ENCODE measurements around the gene METTL16. TPM values are rescaled to one million over a fixed set of nuclear protein-coding genes. Genes with fewer than 3 reads are reported as not detected.

Gene METTL16
- total and polyA plus RNA-seq, 2 donors (not counting 1 experiment from before 2014, with no cell fraction given), result 19.2 to 56.5 TPM

- intact Hi-C loops (cut with micrococcal nuclease), result no loop called here
- Histone ChIP-seq H3K9ac (ENCODE audit: low read length) (no peak overlapping the region), H3K27ac (ENCODE audit: low read length in 2 of 2) (no peak overlapping the region), H3K36me3 (replicated peaks in 1 of 2; ENCODE audit: control extremely low read depth in 1 of 2, control insufficient read depth in 1 of 2, extremely low read depth in 1 of 2, insufficient read depth in 2 of 2, low read length in 1 of 2) (peaks cover 0 to 7% of the 10 kb centered on the region in 2 experiments), H3K4me3 (ENCODE audit: control extremely low read depth in 1 of 5, extremely low read depth in 1 of 5, insufficient read depth in 1 of 5, low read depth in 2 of 5, low read length in 4 of 5) (no peak overlapping the region), H3K4me1 (ENCODE audit: control insufficient read depth in 2 of 2, insufficient read depth in 2 of 2, low read length in 2 of 2) (no peaks in the 10 kb centered on the region), H3K27me3 (replicated peaks in 1 of 4; ENCODE audit: control extremely low read depth in 1 of 4, control insufficient read depth in 3 of 4, insufficient read depth in 4 of 4, low read length in 3 of 4) (no peaks in the 10 kb centered on the region), H2AFZ (ENCODE audit: insufficient read depth, low read depth, low read length, poor library complexity, severe bottlenecking) (no peak overlapping the region), H3K79me2 (ENCODE audit: control insufficient read depth, insufficient read depth, low read length) (no peaks in the 10 kb centered on the region), H3K9me3 (ENCODE audit: control extremely low read depth in 1 of 3, control insufficient read depth in 2 of 3, insufficient read depth in 1 of 3, low read length in 2 of 3) (no peaks in the 10 kb centered on the region), H3K4me2 (replicated peaks; ENCODE audit: low read depth, low read length, poor library complexity, severe bottlenecking) (no peak overlapping the region), H4K20me1 (ENCODE audit: control insufficient read depth, insufficient read depth, low read length, poor library complexity, severe bottlenecking) (no peaks in the 10 kb centered on the region)
- TF ChIP-seq EZH2 (IDR thresholded peaks at IDR 0.05; ENCODE audit: borderline replicate concordance, insufficient read depth, low read depth, low read length, poor library complexity, severe bottlenecking) (no peak), CTCF (IDR thresholded peaks at IDR 0.05) (no peak)
- Mint-ChIP-seq H3K27ac (no peak overlapping the region), H3K4me1 (no peaks in the 10 kb centered on the region), H3K9me3 (ENCODE audit: insufficient read depth) (no peaks in the 10 kb centered on the region), H3K27me3 (no peaks in the 10 kb centered on the region), H3K4me3 (no peak overlapping the region)
- DNase-seq (no peak), ATAC-seq (ENCODE audit: low read depth) (no peak)
- CTCF ChIA-PET, result interaction anchor here (2.3 kb wide), 1 partner anchor 10 kb away, joined by 13 read pairs; no protein-coding TSS in a partner anchor
- POLR2A ChIA-PET, result no interaction called here
- 97% methylated on average over 18 of the region's 18 CpGs for WGBS (ENCODE audit: insufficient coverage)
These were observed 138.5 kb downstream of the METTL16 start for GRCh38 chr17:2373179-2373578.

GRCh38 chr17:2372681-2373080, 139.0 kb downstream of the METTL16 start:
- POLR2A ChIA-PET, result no interaction called here
- Histone ChIP-seq H4K20me1 (ENCODE audit: control insufficient read depth, insufficient read depth, low read length, poor library complexity, severe bottlenecking) (no peaks in the 10 kb centered on the region), H2AFZ (ENCODE audit: insufficient read depth, low read depth, low read length, poor library complexity, severe bottlenecking) (no peak overlapping the region), H3K27me3 (replicated peaks in 1 of 4; ENCODE audit: control extremely low read depth in 1 of 4, control insufficient read depth in 3 of 4, insufficient read depth in 4 of 4, low read length in 3 of 4) (no peaks in the 10 kb centered on the region), H3K27ac (ENCODE audit: low read length in 2 of 2) (no peak overlapping the region), H3K9me3 (ENCODE audit: control extremely low read depth in 1 of 3, control insufficient read depth in 2 of 3, insufficient read depth in 1 of 3, low read length in 2 of 3) (no peaks in the 10 kb centered on the region), H3K4me1 (ENCODE audit: control insufficient read depth in 2 of 2, insufficient read depth in 2 of 2, low read length in 2 of 2) (no peaks in the 10 kb centered on the region), H3K4me2 (replicated peaks; ENCODE audit: low read depth, low read length, poor library complexity, severe bottlenecking) (no peak overlapping the region), H3K9ac (ENCODE audit: low read length) (no peak overlapping the region), H3K36me3 (replicated peaks in 1 of 2; ENCODE audit: control extremely low read depth in 1 of 2, control insufficient read depth in 1 of 2, extremely low read depth in 1 of 2, insufficient read depth in 2 of 2, low read length in 1 of 2) (peaks cover 0 to 7% of the 10 kb centered on the region in 2 experiments), H3K4me3 (ENCODE audit: control extremely low read depth in 1 of 5, extremely low read depth in 1 of 5, insufficient read depth in 1 of 5, low read depth in 2 of 5, low read length in 4 of 5) (no peak overlapping the region), H3K79me2 (ENCODE audit: control insufficient read depth, insufficient read depth, low read length) (no peaks in the 10 kb centered on the region)
- H3K4me3 Mint-ChIP-seq, result no peak overlapping the region
- no peaks in the 10 kb centered on the region for H3K27me3 Mint-ChIP-seq
- no peak overlapping the region for H3K27ac Mint-ChIP-seq
- H3K9me3 Mint-ChIP-seq (ENCODE audit: insufficient read depth), result no peaks in the 10 kb centered on the region
- intact Hi-C loops (cut with micrococcal nuclease), result no loop called here
- no peaks in the 10 kb centered on the region for H3K4me1 Mint-ChIP-seq
- DNase-seq (no peak), ATAC-seq (ENCODE audit: low read depth) (no peak)
- CTCF ChIA-PET, result interaction anchor here (2.3 kb wide), 1 partner anchor 10 kb away, joined by 13 read pairs; no protein-coding TSS in a partner anchor
- TF ChIP-seq EZH2 (IDR thresholded peaks at IDR 0.05; ENCODE audit: borderline replicate concordance, insufficient read depth, low read depth, low read length, poor library complexity, severe bottlenecking), result no peak
- no peak for TF ChIP-seq CTCF (IDR thresholded peaks at IDR 0.05)
- 97% methylated on average over 16 of the region's 16 CpGs for WGBS (ENCODE audit: insufficient coverage)

Data from B cell (primary cell).